Activated naive CD4-positive, alpha-beta T cell treated with anti-CD3 and anti-CD28 coated beads, Interleukin-2, amount 50 U/mL, for 24 hours (primary cell): ENCODE results near the gene TRAIP.
"Not testable (repeated sequence)": the region's sequence is repeated elsewhere in the genome, so short reads cannot be mapped to it uniquely, and the experiment has no call there.

Experiments
- H3K27ac Mint-ChIP-seq: one replicate; pipeline ENCODE4 v1.8.0; 2021; ENCODE audit warnings: mild to moderate bottlenecking, mixed read lengths
- H3K27me3 Mint-ChIP-seq: one replicate; pipeline ENCODE4 v1.8.0; 2021; ENCODE audit warnings: mixed read lengths
- H3K36me3 Mint-ChIP-seq: one replicate; pipeline ENCODE4 v1.8.0; 2021; ENCODE audit warnings: mixed read lengths
- H3K4me1 Mint-ChIP-seq: one replicate; pipeline ENCODE4 v1.8.0; 2021; ENCODE audit warnings: mixed read lengths
- H3K4me3 Mint-ChIP-seq: one replicate; pipeline ENCODE4 v1.8.0; 2021; ENCODE audit warnings: mild to moderate bottlenecking, mixed read lengths
- H3K9me3 Mint-ChIP-seq: one replicate; pipeline ENCODE4 v1.8.0; 2021; ENCODE audit warnings: mixed read lengths

Gene TRAIP

DNA sequence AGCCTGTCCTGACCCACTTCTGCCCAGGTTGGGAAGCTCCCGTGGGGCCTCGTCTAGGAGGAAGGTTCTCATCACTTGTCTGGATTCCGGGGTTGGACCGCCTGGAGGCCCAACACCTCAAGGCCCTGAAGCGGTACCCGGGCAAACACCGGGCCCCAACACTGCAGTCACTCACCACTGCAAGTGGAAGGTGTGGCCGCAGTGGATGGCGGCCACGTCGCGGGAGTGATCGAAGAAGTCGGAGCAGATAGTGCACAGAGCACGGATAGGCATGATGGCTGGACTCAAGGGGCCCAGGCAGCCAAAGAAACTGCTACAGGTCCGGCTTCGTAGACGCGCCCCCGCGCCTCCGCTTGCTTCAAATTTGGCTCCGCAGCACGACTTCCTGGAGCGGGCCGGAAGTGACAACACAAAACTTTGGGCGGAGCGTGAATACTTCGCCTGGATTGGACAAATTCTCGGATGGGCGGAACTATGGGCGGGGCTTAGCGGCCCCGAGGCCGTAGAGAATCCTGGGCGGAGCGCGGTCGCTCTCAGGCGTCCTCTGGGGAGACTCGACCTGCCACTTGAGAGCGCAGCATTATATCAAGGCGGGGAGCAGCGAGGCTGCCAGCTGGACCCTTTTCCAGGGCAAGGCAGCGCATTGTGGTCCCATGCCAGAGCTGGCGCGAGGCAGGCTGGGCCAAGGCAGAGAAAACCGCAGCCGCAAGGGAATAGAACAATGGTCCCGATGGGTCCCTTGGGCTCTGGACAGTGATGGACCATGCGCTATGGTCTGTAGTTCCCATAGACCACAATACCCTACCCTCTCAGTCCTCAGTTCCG lies at the start of gene TRAIP:
TRAIP (minus strand) TSS at position 384 of the 825 bp plus-strand sequence; CDS start at position 273, 111 bp downstream.
- H3K27me3 Mint-ChIP-seq = no peaks in the 10 kb centered on the region
- peaks cover 9% of the 10 kb centered on the region for H3K4me1 Mint-ChIP-seq
- peak within 1 kb of the TSS; percentile 90 for H3K4me3 Mint-ChIP-seq
- H3K9me3 Mint-ChIP-seq = no peaks in the 10 kb centered on the region
- no peaks in the 10 kb centered on the region for H3K36me3 Mint-ChIP-seq
- H3K27ac Mint-ChIP-seq = peak within 1 kb of the TSS; percentile 93

- not testable (repeated sequence) for H3K4me3 Mint-ChIP-seq, H3K27me3 Mint-ChIP-seq, H3K36me3 Mint-ChIP-seq, H3K27ac Mint-ChIP-seq, H3K9me3 Mint-ChIP-seq
- H3K4me1 Mint-ChIP-seq = peaks cover 27% of the 10 kb centered on the region
These were observed 48.1 kb upstream of the TRAIP start for GRCh38 chr3:49904448-49904847.

- no peaks in the 10 kb centered on the region for H3K9me3 Mint-ChIP-seq
- peak within 1 kb of the TSS; percentile 73 for H3K4me3 Mint-ChIP-seq
- H3K27me3 Mint-ChIP-seq = no peaks in the 10 kb centered on the region
- H3K27ac Mint-ChIP-seq = no peak within 1 kb of the TSS
- H3K36me3 Mint-ChIP-seq = no peaks in the 10 kb centered on the region
- H3K4me1 Mint-ChIP-seq = peaks cover 27% of the 10 kb centered on the region
These were observed 47.4 kb upstream of the TRAIP start, which contains the start of gene MST1R for GRCh38 chr3:49903451-49904424. Gene MST1R (minus strand): TSS chr3:49903873. CDS start chr3:49903609, 264 bp downstream.

DNA sequence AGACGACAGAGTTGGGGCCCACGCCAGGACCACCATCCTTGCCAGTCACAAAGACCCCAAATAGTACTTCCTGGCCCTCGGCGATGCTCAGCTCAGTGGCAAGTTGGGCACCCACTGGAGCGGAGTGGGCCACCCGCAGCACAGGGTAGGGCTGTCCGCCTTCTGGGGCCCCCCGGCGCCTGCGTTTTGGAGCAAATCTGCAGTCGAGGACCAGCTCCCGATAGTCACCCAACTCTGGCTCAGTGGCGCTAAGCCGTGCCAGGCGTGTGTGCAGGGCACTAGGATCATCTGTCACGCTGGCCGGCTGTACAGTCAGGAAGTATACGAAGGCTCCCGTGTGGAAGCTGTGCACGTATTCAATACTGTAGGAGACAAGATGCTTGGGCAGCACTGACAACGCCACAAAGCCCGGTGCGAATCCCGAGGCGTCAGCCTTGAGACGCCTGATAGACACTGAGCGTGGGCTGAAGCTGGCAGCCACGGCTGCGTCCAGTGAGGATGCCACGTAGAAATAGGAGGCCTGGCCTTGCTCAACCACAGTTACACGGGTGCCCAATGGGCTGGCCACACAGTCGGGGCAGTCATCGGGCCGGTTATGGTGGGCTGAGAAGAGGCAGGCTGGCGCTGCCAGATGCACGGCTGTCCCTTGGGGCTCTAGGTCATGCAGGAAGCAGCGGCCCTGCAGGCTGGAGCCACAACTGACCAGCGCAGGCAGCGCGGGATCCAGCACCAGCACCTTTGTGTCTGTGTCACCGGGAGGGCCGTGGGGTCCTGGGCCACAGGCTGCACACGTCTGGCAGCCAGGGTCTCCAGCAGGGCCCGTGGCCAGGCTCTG lies 46.4 kb upstream of the TRAIP start:
- Mint-ChIP-seq H3K27me3 (no peaks in the 10 kb centered on the region), H3K4me3 (peak overlapping the region; percentile 33), H3K9me3 (no peaks in the 10 kb centered on the region), H3K36me3 (no peaks in the 10 kb centered on the region), H3K4me1 (peaks cover 27% of the 10 kb centered on the region), H3K27ac (no peak overlapping the region)

DNA sequence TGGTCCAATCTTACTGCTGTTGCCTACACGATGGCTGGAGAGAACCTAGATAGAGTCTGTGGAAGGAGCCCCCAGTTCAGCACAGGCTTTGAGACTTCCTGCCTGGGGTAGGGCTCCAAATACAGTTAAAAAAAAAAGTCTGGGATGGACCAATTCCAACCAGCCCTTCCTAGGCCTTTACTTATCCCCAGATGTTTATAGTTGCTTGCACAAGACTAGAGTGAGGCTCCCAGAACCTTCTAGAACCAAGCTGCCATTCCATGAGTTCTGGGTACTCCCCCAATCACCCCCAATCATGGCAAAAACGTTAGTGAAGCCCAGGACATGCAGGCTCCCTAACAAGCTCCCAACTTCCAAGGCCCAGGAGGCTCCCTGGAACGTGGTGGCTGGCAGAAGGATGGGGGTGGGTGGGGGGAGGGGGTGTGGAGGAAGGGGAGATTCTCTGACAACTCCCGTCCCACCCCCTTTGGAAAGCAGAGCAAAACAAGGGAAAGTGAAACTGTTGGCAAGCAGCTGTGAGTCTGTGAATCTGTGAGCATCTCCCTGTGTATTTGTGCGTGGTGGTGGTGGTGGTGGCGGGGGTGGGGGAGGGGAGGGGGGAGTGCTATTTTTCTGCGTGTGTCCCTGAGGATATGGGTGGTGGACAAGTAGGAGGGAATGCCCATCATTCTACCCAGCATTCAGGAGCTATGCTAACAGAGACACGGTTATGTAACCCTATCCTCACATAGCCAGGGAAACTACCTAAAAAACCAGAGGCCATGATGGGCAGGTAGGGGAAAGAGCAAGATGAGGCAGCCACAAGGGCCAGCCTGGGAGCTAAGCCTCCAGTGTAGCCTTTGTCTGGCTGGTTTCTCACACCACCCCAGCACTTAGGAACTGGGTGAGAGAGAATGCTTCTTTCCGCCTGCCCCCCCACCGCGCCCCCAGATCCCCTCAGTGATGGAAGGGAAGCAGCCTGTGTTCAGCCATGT lies 45.3 kb upstream of the TRAIP start:
- no peak overlapping the region for H3K4me3 Mint-ChIP-seq
- H3K27me3 Mint-ChIP-seq = no peaks in the 10 kb centered on the region
- H3K4me1 Mint-ChIP-seq = peaks cover 21% of the 10 kb centered on the region
- H3K36me3 Mint-ChIP-seq = no peaks in the 10 kb centered on the region
- no peaks in the 10 kb centered on the region for H3K9me3 Mint-ChIP-seq
- H3K27ac Mint-ChIP-seq = no peak overlapping the region

DNA sequence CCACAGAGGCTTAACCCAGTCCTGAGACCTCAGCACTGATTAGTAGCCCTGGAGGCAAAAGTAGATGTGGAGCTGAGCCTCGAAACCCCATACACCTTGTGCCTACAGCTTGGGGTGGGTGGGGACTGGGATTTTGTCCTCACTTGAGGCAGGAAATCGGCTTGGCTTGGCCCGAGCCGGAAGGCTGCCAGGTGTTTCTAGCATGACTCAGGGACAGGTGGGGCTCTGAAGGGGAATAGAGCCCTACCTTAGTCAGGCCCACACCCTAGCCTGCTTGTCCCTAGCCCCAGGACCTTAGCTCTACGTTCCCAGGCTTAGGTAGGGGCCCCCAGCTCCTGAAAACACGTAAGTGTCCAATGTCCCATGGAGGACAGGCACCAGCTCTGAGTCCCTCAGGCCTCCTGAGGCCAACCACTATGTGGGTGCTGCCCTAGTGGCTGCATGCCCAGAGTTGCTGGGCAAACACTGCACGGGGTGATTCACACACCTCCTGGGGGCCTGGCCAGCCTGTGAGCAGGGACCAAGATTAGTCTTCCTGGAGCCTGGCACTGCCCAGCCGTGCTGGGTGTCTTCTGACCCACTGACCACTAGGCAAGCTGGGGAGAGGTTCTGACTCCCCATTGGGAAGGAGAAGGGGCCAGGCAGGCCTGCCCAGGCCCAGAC lies 44.3 kb upstream of the TRAIP start:
- H3K9me3 Mint-ChIP-seq = no peaks in the 10 kb centered on the region
- H3K36me3 Mint-ChIP-seq = no peaks in the 10 kb centered on the region
- H3K27ac Mint-ChIP-seq = no peak overlapping the region
- peaks cover 10% of the 10 kb centered on the region for H3K4me1 Mint-ChIP-seq
- H3K27me3 Mint-ChIP-seq = no peaks in the 10 kb centered on the region
- no peak overlapping the region for H3K4me3 Mint-ChIP-seq

GRCh38 chr3:49899815-49900214 lies 43.5 kb upstream of the TRAIP start:
- Mint-ChIP-seq H3K4me3 (no peak overlapping the region), H3K36me3 (no peaks in the 10 kb centered on the region), H3K27me3 (no peaks in the 10 kb centered on the region), H3K4me1 (peaks cover 9% of the 10 kb centered on the region), H3K27ac (no peak overlapping the region), H3K9me3 (no peaks in the 10 kb centered on the region)

- Mint-ChIP-seq H3K4me1 (peaks cover 7% of the 10 kb centered on the region), H3K9me3 (no peaks in the 10 kb centered on the region), H3K27me3 (no peaks in the 10 kb centered on the region), H3K27ac (no peak overlapping the region), H3K4me3 (no peak overlapping the region), H3K36me3 (no peaks in the 10 kb centered on the region)
These were observed 42.6 kb upstream of the TRAIP start for GRCh38 chr3:49898991-49899390.

GRCh38 chr3:49896345-49896744 lies 40.0 kb upstream of the TRAIP start:
- Mint-ChIP-seq H3K36me3 (no peaks in the 10 kb centered on the region), H3K4me1 (peaks cover 3% of the 10 kb centered on the region), H3K27ac (no peak overlapping the region)

GRCh38 chr3:49895791-49896190 lies 39.4 kb upstream of the TRAIP start:
- H3K4me3 Mint-ChIP-seq = no peak overlapping the region
- no peaks in the 10 kb centered on the region for H3K9me3 Mint-ChIP-seq
- H3K27me3 Mint-ChIP-seq = no peaks in the 10 kb centered on the region
- H3K4me1 Mint-ChIP-seq = no peaks in the 10 kb centered on the region
- H3K36me3 Mint-ChIP-seq = no peaks in the 10 kb centered on the region
- no peak overlapping the region for H3K27ac Mint-ChIP-seq

More at GRCh38 chr3:49896345-49896744, 40.0 kb upstream of the TRAIP start:
- Mint-ChIP-seq H3K9me3 (no peaks in the 10 kb centered on the region), H3K4me3 (no peak overlapping the region), H3K27me3 (no peaks in the 10 kb centered on the region)

- H3K4me3 Mint-ChIP-seq = no peak overlapping the region
- no peak overlapping the region for H3K27ac Mint-ChIP-seq
- H3K27me3 Mint-ChIP-seq = no peaks in the 10 kb centered on the region
- H3K4me1 Mint-ChIP-seq = no peaks in the 10 kb centered on the region
- H3K36me3 Mint-ChIP-seq = no peaks in the 10 kb centered on the region
- no peaks in the 10 kb centered on the region for H3K9me3 Mint-ChIP-seq
These were observed 32.9 kb upstream of the TRAIP start for GRCh38 chr3:49889296-49889695.

- H3K9me3 Mint-ChIP-seq = no peaks in the 10 kb centered on the region
- no peak overlapping the region for H3K4me3 Mint-ChIP-seq
- no peak overlapping the region for H3K27ac Mint-ChIP-seq
- no peaks in the 10 kb centered on the region for H3K27me3 Mint-ChIP-seq
- no peaks in the 10 kb centered on the region for H3K4me1 Mint-ChIP-seq
- H3K36me3 Mint-ChIP-seq = no peaks in the 10 kb centered on the region
These were observed 30.5 kb upstream of the TRAIP start for GRCh38 chr3:49886922-49887265.

DNA sequence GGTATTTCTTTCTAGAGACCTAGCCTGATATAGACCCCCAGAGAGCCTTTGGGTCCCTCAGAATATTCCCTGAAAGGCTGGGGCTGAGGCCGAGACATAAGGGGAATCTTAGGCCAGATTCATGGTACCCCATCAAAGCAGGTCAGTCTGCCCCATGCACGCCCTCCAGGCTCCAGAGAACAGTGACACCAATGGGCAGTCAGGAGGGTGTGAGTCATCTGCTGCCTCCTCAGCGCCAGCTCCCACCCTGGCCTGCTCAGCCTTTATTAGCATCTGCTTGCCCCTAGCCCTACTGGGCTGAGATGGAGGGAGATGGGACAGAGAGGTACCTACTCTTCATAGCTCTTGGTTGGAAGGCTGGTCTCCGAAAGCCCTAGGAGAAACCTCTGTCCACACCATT lies 27.6 kb upstream of the TRAIP start:
- Mint-ChIP-seq H3K9me3 (no peaks in the 10 kb centered on the region), H3K27me3 (no peaks in the 10 kb centered on the region), H3K4me3 (no peak overlapping the region), H3K27ac (peak overlapping the region; percentile 14), H3K4me1 (no peaks in the 10 kb centered on the region), H3K36me3 (no peaks in the 10 kb centered on the region)

DNA sequence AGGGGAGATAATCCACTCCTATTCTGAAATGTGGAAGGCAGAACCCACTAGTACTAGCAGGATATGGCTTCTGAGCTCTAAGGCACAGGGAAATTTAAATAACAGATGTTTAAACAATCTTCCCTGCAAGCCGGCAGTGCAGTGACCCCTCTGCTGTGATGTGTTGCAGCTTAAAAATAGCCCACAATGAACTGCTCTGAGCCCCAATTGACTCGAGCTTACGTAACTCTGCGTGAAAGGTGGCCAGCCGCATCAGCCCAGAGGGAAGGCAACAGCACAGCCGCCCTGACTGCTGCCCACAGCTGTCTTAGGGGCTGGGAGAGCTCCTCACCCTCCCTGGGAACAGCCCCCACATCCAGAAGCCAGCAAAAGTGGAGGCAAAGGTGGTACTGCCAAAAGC lies 25.8 kb upstream of the TRAIP start:
- Mint-ChIP-seq H3K4me1 (no peaks in the 10 kb centered on the region), H3K9me3 (no peaks in the 10 kb centered on the region), H3K36me3 (no peaks in the 10 kb centered on the region), H3K27me3 (no peaks in the 10 kb centered on the region), H3K4me3 (no peak overlapping the region), H3K27ac (no peak overlapping the region)
